Stimulated activated naive B cell treated with anti-CD40 and anti-IgM and Interleukin-4, amounts not matched to agents 10 μg/mL and 1 μg/mL and 100 μg/mL, for 72 hours (primary cell): ENCODE data around the gene TMEM140.
"Not testable (repeated sequence)": the region's sequence is repeated elsewhere in the genome, so short reads cannot be mapped to it uniquely, and the experiment has no call there.

ENCODE experiments used
- ATAC-seq, 2 donors: fragments of 150-1000 bp; cut with Tn5 transposase; replicated peaks; 2 replicates each; pipeline ENCODE4 v1.10.0; 2021; ENCODE audit warnings: moderate library complexity in 1 of 2
- DNase-seq: peaks from one replicate; pipeline ENCODE4 v3.0.0; 2021
- H3K27ac Mint-ChIP-seq: one replicate; pipeline ENCODE4 v1.8.0; 2022; ENCODE audit warnings: mild to moderate bottlenecking, mixed read lengths
- H3K27me3 Mint-ChIP-seq, 2 donors: one replicate each; pipeline ENCODE4 v1.8.0; 2022; ENCODE audit warnings: mixed read lengths in 2 of 2
- H3K36me3 Mint-ChIP-seq, 2 donors: one replicate each; pipeline ENCODE4 v1.8.0; 2022; ENCODE audit warnings: mixed read lengths in 2 of 2, mild to moderate bottlenecking in 1 of 2
- H3K4me1 Mint-ChIP-seq, 2 donors: one replicate each; pipeline ENCODE4 v1.8.0; 2022; ENCODE audit warnings: mixed read lengths in 2 of 2, mild to moderate bottlenecking in 1 of 2
- H3K4me3 Mint-ChIP-seq, 2 donors: one replicate each; pipeline ENCODE4 v1.8.0; 2022; ENCODE audit warnings: mild to moderate bottlenecking in 2 of 2, mixed read lengths in 2 of 2, moderate library complexity in 1 of 2
- H3K9me3 Mint-ChIP-seq, 2 donors: one replicate each; pipeline ENCODE4 v1.8.0; 2022; ENCODE audit warnings: mixed read lengths in 2 of 2, mild to moderate bottlenecking in 1 of 2

Gene TMEM140

GRCh38 chr7:135162382-135163001, 14.6 kb downstream of the TMEM140 start:
- H3K27me3 Mint-ChIP-seq, result no peaks in the 10 kb centered on the region
- H3K9me3 Mint-ChIP-seq, result peaks cover 9% of the 10 kb centered on the region in 2 donors
- H3K4me1 Mint-ChIP-seq, result peaks cover 45 to 89% of the 10 kb centered on the region in 2 donors
- H3K27ac Mint-ChIP-seq, result peak overlapping the region; percentile 94
- peak overlapping the region in 1 of 2 donors; percentile 59 for H3K4me3 Mint-ChIP-seq
- DNase-seq, result no peak
- H3K36me3 Mint-ChIP-seq, result peaks cover 55 to 88% of the 10 kb centered on the region in 2 donors
- ATAC-seq, result no peak

GRCh38 chr7:135164357-135165061, 16.6 kb downstream of the TMEM140 start:
- Mint-ChIP-seq H3K9me3 (peaks cover 8 to 9% of the 10 kb centered on the region in 2 donors), H3K4me3 (no peak overlapping the region), H3K27ac (peak overlapping the region; percentile 93), H3K4me1 (peaks cover 56 to 89% of the 10 kb centered on the region in 2 donors), H3K36me3 (peaks cover 61 to 88% of the 10 kb centered on the region in 2 donors), H3K27me3 (no peaks in the 10 kb centered on the region)
- ATAC-seq (no peak), DNase-seq (no peak)

GRCh38 chr7:135165862-135166261, 18.0 kb downstream of the TMEM140 start:
- peak overlapping the region; percentile 86 for H3K27ac Mint-ChIP-seq
- no peaks in the 10 kb centered on the region for H3K27me3 Mint-ChIP-seq
- DNase-seq, result no peak
- ATAC-seq, result no peak
- H3K4me1 Mint-ChIP-seq, result peaks cover 51 to 84% of the 10 kb centered on the region in 2 donors
- peaks cover 64 to 87% of the 10 kb centered on the region in 2 donors for H3K36me3 Mint-ChIP-seq
- H3K4me3 Mint-ChIP-seq, result no peak overlapping the region
- H3K9me3 Mint-ChIP-seq, result peaks cover 8 to 9% of the 10 kb centered on the region in 2 donors

GRCh38 chr7:135166338-135166990, 18.6 kb downstream of the TMEM140 start:
- H3K27me3 Mint-ChIP-seq, result no peaks in the 10 kb centered on the region
- H3K36me3 Mint-ChIP-seq, result peaks cover 62 to 83% of the 10 kb centered on the region in 2 donors
- peaks cover 8 to 9% of the 10 kb centered on the region in 2 donors for H3K9me3 Mint-ChIP-seq
- peaks cover 49 to 83% of the 10 kb centered on the region in 2 donors for H3K4me1 Mint-ChIP-seq
- peak overlapping the region; percentile 86 for H3K27ac Mint-ChIP-seq
- DNase-seq, result no peak
- peak overlapping the region; percentile 56 to 60 for H3K4me3 Mint-ChIP-seq
- no peak for ATAC-seq

- Mint-ChIP-seq H3K27me3 (no peaks in the 10 kb centered on the region), H3K27ac (peak overlapping the region; percentile 96), H3K4me3 (peak overlapping the region; percentile 80 to 88), H3K9me3 (peaks cover 6 to 7% of the 10 kb centered on the region in 2 donors), H3K4me1 (peaks cover 47 to 83% of the 10 kb centered on the region in 2 donors), H3K36me3 (peaks cover 61 to 83% of the 10 kb centered on the region in 2 donors)
- ATAC-seq (no peak), DNase-seq (no peak)
These were observed 19.6 kb downstream of the TMEM140 start for GRCh38 chr7:135167365-135167917.

- peaks cover 60 to 82% of the 10 kb centered on the region in 2 donors for H3K36me3 Mint-ChIP-seq
- H3K27ac Mint-ChIP-seq, result peak overlapping the region; percentile 96
- ATAC-seq (no peak), DNase-seq (no peak)
- H3K9me3 Mint-ChIP-seq, result peaks cover 5% of the 10 kb centered on the region in 2 donors
- H3K4me3 Mint-ChIP-seq, result peak overlapping the region; percentile 88 to 96
- no peaks in the 10 kb centered on the region for H3K27me3 Mint-ChIP-seq
- peaks cover 48 to 86% of the 10 kb centered on the region in 2 donors for H3K4me1 Mint-ChIP-seq
These were observed 20.1 kb downstream of the TMEM140 start for GRCh38 chr7:135168001-135168400.

- Mint-ChIP-seq H3K27me3 (no peaks in the 10 kb centered on the region), H3K36me3 (peaks cover 59 to 81% of the 10 kb centered on the region in 2 donors), H3K4me1 (peaks cover 48 to 85% of the 10 kb centered on the region in 2 donors), H3K4me3 (peak overlapping the region; percentile 88 to 96), H3K9me3 (peaks cover 5% of the 10 kb centered on the region in 2 donors), H3K27ac (peak overlapping the region; percentile 98)
- DNase-seq (no peak), ATAC-seq (no peak)
These were observed 20.7 kb downstream of the TMEM140 start for GRCh38 chr7:135168489-135169140.

- DNase-seq (peak; percentile 56), ATAC-seq (peak; percentile 33 to 40)
- Mint-ChIP-seq H3K4me1 (peaks cover 45 to 84% of the 10 kb centered on the region in 2 donors), H3K9me3 (peaks cover 4 to 5% of the 10 kb centered on the region in 2 donors), H3K36me3 (peaks cover 57 to 80% of the 10 kb centered on the region in 2 donors), H3K27me3 (no peaks in the 10 kb centered on the region), H3K27ac (peak overlapping the region; percentile 98), H3K4me3 (peak overlapping the region; percentile 88 to 96)
These were observed 21.5 kb downstream of the TMEM140 start for GRCh38 chr7:135169141-135169963.

- peaks cover 4 to 5% of the 10 kb centered on the region in 2 donors for H3K9me3 Mint-ChIP-seq
- ATAC-seq, result peak; percentile 22 to 28
- no peaks in the 10 kb centered on the region for H3K27me3 Mint-ChIP-seq
- peak overlapping the region; percentile 88 to 96 for H3K4me3 Mint-ChIP-seq
- H3K4me1 Mint-ChIP-seq, result peaks cover 47 to 80% of the 10 kb centered on the region in 2 donors
- DNase-seq, result no peak
- peaks cover 59 to 78% of the 10 kb centered on the region in 2 donors for H3K36me3 Mint-ChIP-seq
- peak overlapping the region; percentile 98 for H3K27ac Mint-ChIP-seq
These were observed 22.0 kb downstream of the TMEM140 start for GRCh38 chr7:135169964-135170273.

GRCh38 chr7:135170274-135170997, 22.6 kb downstream of the TMEM140 start, which contains the start of gene CYREN:
Gene CYREN, minus strand, starts transcription at chr7:135170707. Its CDS starts 1,785 bp downstream, at chr7:135168922.
- ATAC-seq (peak; percentile 74 to 81), DNase-seq (peak; percentile 95)
- Mint-ChIP-seq H3K4me3 (peak within 1 kb of the TSS; percentile 88 to 96), H3K36me3 (peaks cover 56 to 76% of the 10 kb centered on the region in 2 donors), H3K4me1 (peaks cover 48 to 74% of the 10 kb centered on the region in 2 donors), H3K27me3 (no peaks in the 10 kb centered on the region), H3K9me3 (peaks cover 4 to 5% of the 10 kb centered on the region in 2 donors), H3K27ac (peak within 1 kb of the TSS; percentile 98)

- ATAC-seq, result peak; percentile 48 to 56
- H3K27me3 Mint-ChIP-seq, DNase-seq, H3K9me3 Mint-ChIP-seq: not testable (repeated sequence)
- H3K27ac Mint-ChIP-seq, result peak overlapping the region; percentile 98
- peak overlapping the region; percentile 88 to 96 for H3K4me3 Mint-ChIP-seq
- H3K4me1 Mint-ChIP-seq, result peaks cover 49 to 68% of the 10 kb centered on the region in 2 donors
- peaks cover 62 to 76% of the 10 kb centered on the region in 2 donors for H3K36me3 Mint-ChIP-seq
These were observed 23.2 kb downstream of the TMEM140 start for GRCh38 chr7:135170998-135171481.

- peaks cover 50 to 67% of the 10 kb centered on the region in 2 donors for H3K4me1 Mint-ChIP-seq
- ATAC-seq, H3K9me3 Mint-ChIP-seq, H3K27me3 Mint-ChIP-seq: not testable (repeated sequence)
- peaks cover 62 to 76% of the 10 kb centered on the region in 2 donors for H3K36me3 Mint-ChIP-seq
- H3K4me3 Mint-ChIP-seq, result peak overlapping the region; percentile 84 to 88
- peak overlapping the region; percentile 98 for H3K27ac Mint-ChIP-seq
- DNase-seq, result peak; percentile 43
These were observed 23.9 kb downstream of the TMEM140 start for GRCh38 chr7:135171581-135172291.
